SK-N-MC (cell line): ENCODE data around the gene SAMD8.
"Not testable (repeated sequence)": the region's sequence is repeated elsewhere in the genome, so short reads cannot be mapped to it uniquely, and the experiment has no call there.

Experiments used
- DNase-seq: peaks from one replicate; pipeline ENCODE4 v3.0.0-alpha.2; 2011; ENCODE audit warnings: low read depth, low spot score
- H3K27ac ChIP-seq: fragments of 200-600 bp; sonication (generic); 2 replicates; pipeline ENCODE4 v1.5.1; 2016; ENCODE audit warnings: mixed run types
- H3K36me3 ChIP-seq: fragments of 200-600 bp; sonication (generic); 2 replicates; pipeline ENCODE4 v1.6.1; 2017; ENCODE audit warnings: antibody characterized with exemption, low read length, mixed read lengths; ENCODE audit not compliant: insufficient read depth
- H3K4me3 ChIP-seq: fragments of 200-600 bp; sonication (generic); 2 replicates; pipeline ENCODE4 v1.5.1; 2016
- H3K9ac ChIP-seq: fragments of 200-600 bp; sonication (generic); 2 replicates; pipeline ENCODE4 v1.8.0; 2017; ENCODE audit warnings: mixed run types, mixed read lengths; ENCODE audit not compliant: insufficient read length
- H3K9me3 ChIP-seq: fragments of 200-600 bp; sonication (generic); 2 replicates; pipeline ENCODE4 v1.6.1; 2017; ENCODE audit warnings: low read depth, mild to moderate bottlenecking, antibody characterized with exemption, low read length, moderate library complexity, mixed read lengths
- EZH2 ChIP-seq: fragments of 200-600 bp; sonication (generic); IDR thresholded peaks from one replicate; pipeline ENCODE4 v1.6.1; 2017; ENCODE audit warnings: antibody characterized with exemption
- FOXP2 ChIP-seq: optimal IDR thresholded peaks from 2 replicates; pipeline ENCODE3; 2011; ENCODE audit warnings: mild to moderate bottlenecking, moderate library complexity; ENCODE audit not compliant: insufficient read depth; ENCODE audit errors: extremely low read length, control extremely low read depth
- POLR2AphosphoS5 ChIP-seq: IDR thresholded peaks from 2 replicates; pipeline ENCODE4 v1.6.1; 2012; ENCODE audit warnings: mild to moderate bottlenecking, low read depth, low read length, borderline replicate concordance

Gene SAMD8

DNA sequence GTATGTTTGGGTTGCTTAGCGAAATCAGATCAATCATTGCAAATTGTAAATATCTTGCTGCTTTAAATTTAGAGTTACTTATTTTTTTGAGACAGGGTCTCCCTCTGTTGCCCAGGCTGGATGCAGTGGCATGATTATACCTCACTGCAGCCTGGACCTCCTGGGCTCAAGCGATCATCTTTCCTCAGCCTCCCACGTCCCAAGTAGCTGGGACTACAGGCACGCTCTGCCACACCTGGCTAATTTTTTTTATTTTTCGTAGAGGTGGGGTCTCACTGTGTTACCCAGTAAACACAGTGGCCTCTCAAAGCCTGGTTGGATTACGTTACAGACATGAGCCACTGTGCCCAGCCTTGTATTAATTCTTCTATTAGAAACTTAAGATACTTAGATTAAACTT lies 100.9 kb downstream of the SAMD8 start:
- no peaks in the 10 kb centered on the region for H3K9me3 ChIP-seq
- no peak overlapping the region for H3K27ac ChIP-seq
- no peak for TF ChIP-seq FOXP2
- no peak for TF ChIP-seq POLR2AphosphoS5
- no peak for TF ChIP-seq EZH2
- DNase-seq: no peak
- H3K9ac ChIP-seq: peak overlapping the region; percentile 87
- peak overlapping the region; percentile 84 for H3K4me3 ChIP-seq
- H3K36me3 ChIP-seq: peaks cover 47% of the 10 kb centered on the region

DNA sequence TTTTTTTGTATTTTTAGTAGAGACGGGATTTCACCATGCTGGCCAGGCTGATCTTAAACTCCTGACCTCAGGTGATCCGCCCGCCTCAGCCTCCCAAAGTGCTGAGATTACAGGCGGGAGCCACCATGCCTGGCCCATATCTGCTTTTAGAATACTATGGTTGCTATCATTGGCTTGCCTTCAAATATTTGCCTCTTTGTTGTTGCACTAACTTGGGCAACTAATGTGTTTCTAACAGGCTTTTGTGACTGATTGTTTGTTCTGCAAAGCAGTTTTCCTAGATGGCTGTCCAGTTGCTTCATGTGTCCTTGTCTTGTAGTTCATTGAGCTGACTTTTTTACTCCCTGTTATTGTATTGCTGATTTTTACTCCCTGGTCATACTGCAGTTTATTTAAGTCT lies 108.8 kb downstream of the SAMD8 start:
- Histone ChIP-seq H3K27ac (no peak overlapping the region), H3K9me3 (no peaks in the 10 kb centered on the region), H3K4me3 (no peak overlapping the region), H3K36me3 (peaks cover 74% of the 10 kb centered on the region), H3K9ac (no peak overlapping the region)
- no peak for TF ChIP-seq POLR2AphosphoS5
- TF ChIP-seq FOXP2: no peak
- no peak for TF ChIP-seq EZH2
- DNase-seq: no peak

DNA sequence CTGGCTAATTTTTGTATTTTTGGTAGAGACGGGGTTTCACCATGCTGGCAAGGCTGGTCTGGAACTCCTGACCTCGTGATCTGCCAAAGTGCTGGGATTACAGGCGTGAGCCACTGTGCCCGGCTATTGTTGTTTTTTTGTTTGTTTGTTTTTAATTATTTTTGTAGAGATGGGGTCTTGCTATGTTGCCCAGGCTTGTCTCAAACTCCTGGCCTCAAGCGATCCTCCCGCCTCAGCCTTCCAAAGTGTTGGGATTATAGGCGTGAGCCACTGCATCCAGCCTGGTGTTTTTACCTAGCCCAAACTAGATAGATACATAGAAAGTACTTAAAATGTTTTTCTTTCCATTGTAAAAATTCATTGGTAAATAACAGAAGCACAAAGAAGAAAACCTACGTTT lies 110.0 kb downstream of the SAMD8 start:
- not testable (repeated sequence) for DNase-seq, H3K9ac ChIP-seq, H3K4me3 ChIP-seq, H3K9me3 ChIP-seq, H3K27ac ChIP-seq
- peaks cover 73% of the 10 kb centered on the region for H3K36me3 ChIP-seq

DNA sequence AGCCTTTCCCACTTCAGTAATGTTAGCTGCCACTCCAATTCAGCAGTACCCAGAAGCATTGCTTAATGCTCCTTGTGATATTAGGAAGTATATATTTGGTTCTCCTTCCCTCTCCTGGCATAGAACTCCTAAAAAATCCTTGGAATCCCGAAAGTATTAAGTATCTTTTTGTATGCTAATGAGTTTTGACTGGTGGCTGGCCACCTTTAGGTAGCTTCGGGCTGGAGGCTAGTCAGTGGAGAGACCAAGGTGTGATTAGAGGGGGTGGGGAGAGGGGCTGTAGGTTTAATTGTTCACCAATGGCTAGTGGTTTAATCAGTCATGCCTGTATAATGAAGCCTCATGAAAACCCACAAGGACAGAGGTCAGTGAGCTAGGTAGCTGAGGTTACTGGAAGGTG lies 112.1 kb downstream of the SAMD8 start:
- Histone ChIP-seq H3K9me3 (no peaks in the 10 kb centered on the region), H3K27ac (no peak overlapping the region), H3K9ac (no peak overlapping the region), H3K4me3 (no peak overlapping the region), H3K36me3 (peaks cover 63% of the 10 kb centered on the region)
- no peak for TF ChIP-seq POLR2AphosphoS5
- TF ChIP-seq FOXP2: no peak
- TF ChIP-seq EZH2: no peak
- no peak for DNase-seq

DNA sequence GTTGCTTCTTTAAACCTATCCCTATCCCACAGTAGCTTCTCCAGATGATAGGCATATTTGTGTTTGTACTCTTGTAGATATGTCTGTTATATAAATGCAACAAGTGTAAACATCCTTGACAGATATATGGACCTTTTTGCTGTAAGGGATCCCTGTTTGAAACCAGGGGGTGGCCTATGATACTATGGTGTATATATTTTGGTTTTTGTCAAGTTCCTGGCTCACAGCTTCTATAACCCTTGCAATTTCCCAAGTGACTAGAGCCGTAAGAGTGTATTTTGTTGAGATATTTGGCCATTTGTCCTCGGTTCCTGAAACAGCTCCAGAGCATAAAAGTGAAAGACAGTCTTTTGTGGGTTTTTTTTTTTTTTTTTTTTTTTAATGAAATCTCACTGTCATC lies 114.6 kb downstream of the SAMD8 start:
- Histone ChIP-seq H3K27ac (no peak overlapping the region), H3K9ac (no peak overlapping the region), H3K4me3 (no peak overlapping the region), H3K36me3 (peaks cover 62% of the 10 kb centered on the region), H3K9me3 (no peaks in the 10 kb centered on the region)
- DNase-seq: no peak
- TF ChIP-seq POLR2AphosphoS5 (no peak), EZH2 (no peak), FOXP2 (no peak)

DNA sequence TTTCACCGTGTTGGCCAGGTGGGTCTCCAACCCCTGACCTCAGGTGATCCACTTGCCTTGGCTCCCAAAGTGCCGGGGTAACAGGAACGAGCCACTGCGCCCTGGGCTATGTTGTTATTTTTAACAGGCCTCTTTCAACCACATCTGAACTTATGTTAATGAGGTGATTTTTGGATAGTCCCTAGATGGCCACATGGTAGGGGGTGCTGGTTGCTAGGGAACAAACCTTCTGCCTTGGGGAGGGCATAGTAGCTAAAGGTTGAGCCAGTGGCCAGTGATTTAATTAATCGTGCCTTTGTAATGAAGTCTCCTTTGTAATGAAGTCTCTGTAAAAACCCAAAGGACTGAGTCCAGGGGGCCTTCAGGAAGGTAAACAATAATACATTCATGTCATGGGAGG lies 115.2 kb downstream of the SAMD8 start:
- H3K36me3 ChIP-seq: peaks cover 65% of the 10 kb centered on the region
- H3K9me3 ChIP-seq: no peaks in the 10 kb centered on the region
- no peak overlapping the region for H3K27ac ChIP-seq
- H3K9ac ChIP-seq: no peak overlapping the region
- DNase-seq: no peak
- H3K4me3 ChIP-seq: no peak overlapping the region
- no peak for TF ChIP-seq EZH2
- no peak for TF ChIP-seq FOXP2
- TF ChIP-seq POLR2AphosphoS5: no peak

DNA sequence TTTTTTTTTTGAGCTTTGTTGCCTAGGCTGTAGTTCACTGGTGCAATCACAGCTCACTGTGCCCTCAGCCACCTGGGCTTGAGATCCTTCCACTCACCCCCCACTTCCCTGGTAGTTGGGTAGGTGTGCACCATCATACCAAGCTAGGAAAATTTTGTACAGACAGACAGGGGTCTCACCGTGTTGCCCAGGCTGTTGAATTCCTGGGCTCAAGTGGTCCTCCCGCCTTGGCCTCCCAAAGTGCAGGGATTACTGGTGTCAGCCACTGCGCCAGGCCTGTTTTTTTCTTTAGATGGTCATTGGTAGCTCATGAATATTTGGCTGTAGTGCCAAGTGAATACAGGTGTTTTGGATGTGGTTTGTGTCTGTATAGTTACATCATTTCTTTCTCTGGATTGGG lies 116.8 kb downstream of the SAMD8 start:
- Histone ChIP-seq H3K36me3 (peaks cover 61% of the 10 kb centered on the region), H3K9ac (no peak overlapping the region), H3K4me3 (no peak overlapping the region), H3K27ac (0 out of 2 replicates have a peak overlapping the region, but pooled peaks have one; percentile 50), H3K9me3 (no peaks in the 10 kb centered on the region)
- no peak for DNase-seq
- TF ChIP-seq EZH2 (no peak), FOXP2 (no peak), POLR2AphosphoS5 (no peak)

DNA sequence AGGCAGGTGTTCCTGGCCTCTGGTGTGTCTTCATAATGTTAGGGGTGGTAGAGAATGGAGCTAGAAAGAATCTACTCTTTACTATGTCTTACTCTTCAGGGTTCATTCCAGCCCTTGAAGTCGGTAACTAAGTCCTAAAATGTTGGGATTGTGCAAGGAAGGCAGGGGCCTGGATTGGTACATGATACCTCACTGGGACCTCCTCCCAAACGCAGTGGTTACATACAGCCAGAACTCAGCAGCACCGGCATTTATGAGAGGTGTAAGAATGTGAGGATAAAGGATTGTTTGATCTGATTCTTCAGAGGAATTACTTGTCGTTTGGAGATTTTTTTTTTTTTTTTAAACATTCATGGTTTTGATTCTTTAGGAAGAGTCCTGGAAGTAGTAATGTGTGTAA lies 117.4 kb downstream of the SAMD8 start:
- peaks cover 55% of the 10 kb centered on the region for H3K36me3 ChIP-seq
- TF ChIP-seq FOXP2 (no peak), EZH2 (no peak), POLR2AphosphoS5 (no peak)
- no peaks in the 10 kb centered on the region for H3K9me3 ChIP-seq
- no peak for DNase-seq
- H3K4me3 ChIP-seq: no peak overlapping the region
- peak overlapping the region; percentile 50 for H3K27ac ChIP-seq
- no peak overlapping the region for H3K9ac ChIP-seq

DNA sequence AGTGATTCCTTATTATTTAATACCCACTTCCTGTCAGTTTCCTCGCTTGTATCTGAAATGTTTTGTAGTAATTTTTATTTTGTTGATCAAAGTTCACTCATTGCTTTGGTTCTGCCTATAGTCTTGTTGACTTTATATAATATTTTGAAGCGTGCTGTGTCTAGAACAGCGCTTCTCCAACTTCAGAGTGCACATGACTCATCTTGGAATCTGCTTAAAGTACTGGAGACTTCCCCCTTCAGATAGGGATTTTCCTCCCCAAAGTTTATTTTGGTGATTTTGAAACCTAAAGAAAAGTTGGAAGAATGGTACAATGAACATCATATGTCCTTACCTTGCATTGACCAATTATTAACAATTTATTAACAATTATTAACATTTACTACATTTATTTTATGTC lies 118.5 kb downstream of the SAMD8 start:
- no peak for TF ChIP-seq EZH2
- no peak for TF ChIP-seq POLR2AphosphoS5
- TF ChIP-seq FOXP2: no peak
- H3K4me3 ChIP-seq: no peak overlapping the region
- peaks cover 46% of the 10 kb centered on the region for H3K36me3 ChIP-seq
- H3K9ac ChIP-seq: no peak overlapping the region
- H3K27ac ChIP-seq: peak overlapping the region; percentile 50
- no peak for DNase-seq
- no peaks in the 10 kb centered on the region for H3K9me3 ChIP-seq

DNA sequence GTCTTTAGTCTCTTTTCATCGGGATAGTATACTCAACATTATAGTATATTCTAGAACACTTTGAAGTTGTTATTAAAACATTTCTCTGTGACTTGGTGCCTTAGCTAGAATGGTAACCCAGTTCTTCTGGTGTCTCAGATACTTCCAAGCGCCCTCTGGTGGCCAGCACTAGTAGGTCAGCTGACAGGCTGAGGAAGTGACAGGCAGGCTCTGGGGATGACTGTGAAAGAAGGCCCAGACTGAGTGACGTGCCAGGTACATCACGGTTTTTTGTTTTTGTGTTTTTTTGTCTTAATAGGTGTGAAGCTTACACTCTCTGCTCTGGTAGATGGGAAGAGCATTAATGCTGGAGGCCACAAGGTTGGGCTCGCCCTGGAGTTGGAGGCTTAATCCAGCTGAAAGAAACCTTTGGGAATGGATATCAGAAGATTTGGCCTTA lies 119.2 kb downstream of the SAMD8 start:
- TF ChIP-seq EZH2 (no peak), FOXP2 (no peak), POLR2AphosphoS5 (no peak)
- Histone ChIP-seq H3K9ac (no peak overlapping the region), H3K36me3 (peaks cover 41% of the 10 kb centered on the region), H3K9me3 (no peaks in the 10 kb centered on the region), H3K4me3 (no peak overlapping the region), H3K27ac (no peak overlapping the region)
- DNase-seq: no peak
